K562 (cell line): ENCODE results near the gene CHPF. TPM values are rescaled to one million over a fixed set of nuclear protein-coding genes. Genes with fewer than 3 reads are reported as not detected.

Experiments used
- ELF1 ChIP-seq: fragments of 200-800 bp; sonication (Bioruptor generic); IDR thresholded peaks from 2 replicates; pipeline ENCODE4 v1.6.1; 2016; ENCODE audit warnings: missing genetic modification characterization, missing compliant biosample characterization
- MTA1 ChIP-seq: fragments of 450-650 bp; IDR thresholded peaks from 2 replicates; pipeline ENCODE4 v1.6.1; 2017; ENCODE audit warnings: borderline replicate concordance
- NCOA1 ChIP-seq: fragments of 450-650 bp; IDR thresholded peaks from 2 replicates; pipeline ENCODE4 v1.6.1; 2016; ENCODE audit warnings: low read depth
- SRF ChIP-seq, 2 experiments: fragments of 250-450, 450-650 bp in 1 of 2; sonication (Bioruptor Pico) in 1 of 2; sonication (generic) in 1 of 2; formaldehyde crosslinking; IDR thresholded peaks; 2 replicates each; pipeline versions ENCODE4 v1.5.0 to v1.5.1; 2020 to 2022; ENCODE audit warnings: mild to moderate bottlenecking in 1 of 2, missing genetic modification reagents in 1 of 2
- STAT5A ChIP-seq: IDR thresholded peaks from 2 replicates; pipeline ENCODE4 v1.6.1; 2012; ENCODE audit warnings: low read length, inconsistent platforms, borderline replicate concordance
- TAL1 ChIP-seq: fragments of 450-650 bp; IDR thresholded peaks from 2 replicates; pipeline ENCODE4 v1.6.1; 2016; ENCODE audit warnings: mild to moderate bottlenecking
- TARDBP ChIP-seq: fragments of 450-650 bp; IDR thresholded peaks from 2 replicates; pipeline ENCODE4 v1.6.1; 2016
- TEAD2 ChIP-seq: fragments of 450-650 bp; IDR thresholded peaks from 2 replicates; pipeline ENCODE4 v1.6.1; 2016; ENCODE audit warnings: missing genetic modification characterization, control low read depth, missing compliant biosample characterization
- ZBTB2 ChIP-seq: fragments of 450-650 bp; IDR thresholded peaks from 2 replicates; pipeline ENCODE4 v1.6.1; 2016; ENCODE audit warnings: antibody characterized with exemption
- ZBTB8A ChIP-seq: fragments of 450-650 bp; IDR thresholded peaks from 2 replicates; pipeline ENCODE4 v1.6.1; 2018; ENCODE audit warnings: mild to moderate bottlenecking, moderate library complexity; ENCODE audit not compliant: partially characterized antibody
- ZNF347 ChIP-seq: fragments of 450-650 bp; formaldehyde crosslinking; IDR thresholded peaks from 2 replicates; pipeline ENCODE4 v1.4.0; 2020; ENCODE audit warnings: low read depth, mild to moderate bottlenecking, moderate library complexity
- polyA plus RNA-seq, 8 experiments: library from polyadenylated mRNA; depleted of rRNA in 4 of 8; stranded (reverse) in 5 of 8; unstranded in 3 of 8; fragments of >200 nt; fragmentation: Nextera tagmentation in 2 of 8; fragmentation: Illumina TruSeq in 1 of 8; extraction: Ambion mirVana in 2 of 8; extraction: Trizol in 1 of 8; gene quantifications; 2 replicates each; pipeline versions ENCODE4 v1.2.1 to v1.2.3, GENCODE V29; 2011 to 2014; ENCODE audit warnings: inconsistent platforms in 1 of 8, missing spikeins in 1 of 8
- total RNA-seq, 7 experiments: library from RNA; depleted of rRNA in 6 of 7; stranded (reverse); fragments of >200 nt in 6 of 7; fragmentation: Illumina TruSeq in 2 of 7; extraction: Trizol in 2 of 7; gene quantifications; 2 replicates each; pipeline versions ENCODE4 v1.2.1 to v1.2.3, GENCODE V29; 2011 to 2021; ENCODE audit warnings: low replicate concordance in 1 of 7

Gene CHPF
- total and polyA plus RNA-seq, 9 of the 15 experiments (the other 6 are each of a cell fraction or from before 2014, with no cell fraction given) = 0.15 to 57.2 (median 7.9) TPM

GRCh38 chr2:219543596-219544358 lies at the start of gene CHPF, which contains the start of gene TMEM198 (continued):
- TF ChIP-seq ZBTB2 (peak; percentile 48; the same call in 1 of the 2 replicates), NCOA1 (peak; percentile 91), TARDBP (no peak), ELF1 (tag) (peak; percentile 86), TAL1 (no peak), MTA1 (peak; percentile 73; the same call in 1 of the 2 replicates), ZNF347 (no peak), TEAD2 (no peak), STAT5A (no peak), ZBTB8A (no peak), SRF (CRISPR knock-in tag; IDR thresholded peaks at IDR 0.05) (peak in 1 of 2 experiments; percentile 78; a peak in 2 of 4 replicates)
- TF ChIP-seq, all 486 proteins: peak for 89
